Measurements from ENCODE around the gene HELZ. TPM values are rescaled to one million over a fixed set of nuclear protein-coding genes. Genes with fewer than 3 reads are reported as not detected.
A peak's percentile ranks its signal among the peaks of the same experiment; 100 is the strongest.

HELZ gene
- total and polyA plus RNA-seq, 4 donors: 3.8 to 69.2 (median 25.7) TPM

GRCh38 chr17:67223924-67224323, 21.1 kb downstream of the HELZ start:
- TF ChIP-seq RAD21 (IDR thresholded peaks at IDR 0.05) (no peak), EGR1 (IDR thresholded peaks at IDR 0.05; ENCODE audit: low read depth in 2 of 2) (no peak), TAF1 (conservative IDR thresholded peaks at IDR 0.05) (no peak), REST (IDR thresholded peaks at IDR 0.05) (no peak), YY1 (IDR thresholded peaks at IDR 0.05) (no peak), ZBTB33 (IDR thresholded peaks at IDR 0.05) (no peak), ATF3 (IDR thresholded peaks at IDR 0.05) (no peak), HNF4A (conservative IDR thresholded peaks at IDR 0.05) (no peak), MAX (IDR thresholded peaks at IDR 0.05) (no peak)
- no peak for DNase-seq (ENCODE audit: low spot score)
- WGBS: 93% methylated on average over 6 of the region's 6 CpGs
- Histone ChIP-seq H3K27me3 (ENCODE audit: control insufficient read depth in 4 of 4, insufficient read depth in 4 of 4, low read length in 3 of 4) (no peaks in the 10 kb centered on the region), H3K4me1 (ENCODE audit: control insufficient read depth in 4 of 4, insufficient read depth in 4 of 4, low read length in 3 of 4) (peaks cover 11 to 39% (median 21%) of the 10 kb centered on the region in 4 donors), H3K27ac (ENCODE audit: low read depth in 1 of 2, low read length in 2 of 2) (no peak overlapping the region), H3K9ac (ENCODE audit: low read depth in 1 of 2, low read length in 2 of 2) (no peak overlapping the region), H3K36me3 (ENCODE audit: control insufficient read depth in 4 of 4, insufficient read depth in 3 of 4, low read depth in 1 of 4, low read length in 3 of 4) (no peaks in the 10 kb centered on the region), H3K4me3 (ENCODE audit: low read depth in 1 of 3, low read length in 3 of 3) (no peak overlapping the region), H3K9me3 (ENCODE audit: control insufficient read depth in 4 of 4, low read length in 3 of 4) (no peaks in the 10 kb centered on the region)

GRCh38 chr17:67221062-67221998, 23.7 kb downstream of the HELZ start:
- H3K27me3 ChIP-seq (ENCODE audit: control insufficient read depth in 4 of 4, insufficient read depth in 4 of 4, low read length in 3 of 4): no peaks in the 10 kb centered on the region
- DNase-seq (ENCODE audit: low spot score): no peak
- no peaks in the 10 kb centered on the region for H3K9me3 ChIP-seq (ENCODE audit: control insufficient read depth in 4 of 4, low read length in 3 of 4)
- peaks cover 0 to 5% (median 5%) of the 10 kb centered on the region in 4 donors for H3K36me3 ChIP-seq (ENCODE audit: control insufficient read depth in 4 of 4, insufficient read depth in 3 of 4, low read depth in 1 of 4, low read length in 3 of 4)
- H3K4me1 ChIP-seq (ENCODE audit: control insufficient read depth in 4 of 4, insufficient read depth in 4 of 4, low read length in 3 of 4): peaks cover 5 to 52% (median 28%) of the 10 kb centered on the region in 4 donors
- 87% methylated on average over 5 of the region's 5 CpGs for WGBS
- no peak overlapping the region for H3K4me3 ChIP-seq (ENCODE audit: low read depth in 1 of 3, low read length in 3 of 3)
- no peak overlapping the region for H3K27ac ChIP-seq (ENCODE audit: low read depth in 1 of 2, low read length in 2 of 2)
- no peak overlapping the region for H3K9ac ChIP-seq (ENCODE audit: low read depth in 1 of 2, low read length in 2 of 2)
- TF ChIP-seq FOXA2 (IDR thresholded peaks at IDR 0.05): no peak
- peak; percentile 77 to 79 for TF ChIP-seq RAD21 (IDR thresholded peaks at IDR 0.05)
- no peak for TF ChIP-seq GABPA (IDR thresholded peaks at IDR 0.05 in 1 of 2, conservative IDR thresholded peaks at IDR 0.05 in 1 of 2)
- TF ChIP-seq CTCF (IDR thresholded peaks at IDR 0.05; ENCODE audit: low read depth, low read length, missing input control): peak; percentile 43
- no peak for TF ChIP-seq NR2F2 (IDR thresholded peaks at IDR 0.05)
- no peak for TF ChIP-seq EGR1 (IDR thresholded peaks at IDR 0.05; ENCODE audit: low read depth in 2 of 2)
- no peak for TF ChIP-seq HNF4A (conservative IDR thresholded peaks at IDR 0.05)
- no peak for TF ChIP-seq JUND (IDR thresholded peaks at IDR 0.05)
- no peak for TF ChIP-seq ATF3 (IDR thresholded peaks at IDR 0.05)
- TF ChIP-seq REST (IDR thresholded peaks at IDR 0.05): no peak
- TF ChIP-seq TAF1 (conservative IDR thresholded peaks at IDR 0.05): no peak
- no peak for TF ChIP-seq YY1 (IDR thresholded peaks at IDR 0.05)
- no peak for TF ChIP-seq SP1 (IDR thresholded peaks at IDR 0.05)
